GM23338 (cell line): ENCODE measurements around the gene DCN. TPM values are rescaled to one million over a fixed set of nuclear protein-coding genes. Genes with fewer than 3 reads are reported as not detected.
A peak's percentile ranks its signal among the peaks of the same experiment; 100 is the strongest.

Experiments used
- ATAC-seq: fragments of 200-7000 bp; cut with Tn5 transposase; 3 replicates; pipeline ENCODE4 v1.9.1; 2020
- DNase-seq: peaks from one replicate; pipeline ENCODE4 v3.0.0-alpha.2; 2015; ENCODE audit warnings: low spot score
- H2AFZ ChIP-seq: fragments of 200-600 bp; sonication (generic); 2 replicates; pipeline ENCODE4 v1.8.0; 2016; ENCODE audit warnings: antibody characterized with exemption, mild to moderate bottlenecking, moderate library complexity
- H3F3A ChIP-seq: fragments of 200-600 bp; sonication (generic); replicated peaks from 2 replicates; pipeline ENCODE4 v1.8.0; 2017; ENCODE audit warnings: antibody characterized with exemption, mixed run types, low read depth
- H3K27ac ChIP-seq: fragments of 200-600 bp; sonication (generic); 2 replicates; pipeline ENCODE4 v1.6.1; 2016; ENCODE audit warnings: low read depth
- H3K27me3 ChIP-seq: fragments of 200-600 bp; sonication (generic); 2 replicates; pipeline ENCODE4 v1.8.0; 2016; ENCODE audit warnings: mild to moderate bottlenecking, mixed run types, moderate library complexity; ENCODE audit not compliant: insufficient read depth
- H3K36me3 ChIP-seq: fragments of 200-600 bp; sonication (generic); 2 replicates; pipeline ENCODE4 v1.8.0; 2016; ENCODE audit warnings: mild to moderate bottlenecking; ENCODE audit not compliant: insufficient read depth
- H3K4me1 ChIP-seq: fragments of 200-600 bp; sonication (generic); 2 replicates; pipeline ENCODE4 v1.8.0; 2016; ENCODE audit warnings: mild to moderate bottlenecking, moderate library complexity; ENCODE audit not compliant: insufficient read depth
- H3K4me2 ChIP-seq: fragments of 200-600 bp; sonication (generic); 2 replicates; pipeline ENCODE4 v1.7.1; 2017; ENCODE audit warnings: mixed run types
- H3K4me3 ChIP-seq: fragments of 200-600 bp; sonication (generic); 2 replicates; pipeline ENCODE4 v1.6.1; 2016; ENCODE audit warnings: mixed run types
- H3K79me2 ChIP-seq: fragments of 200-600 bp; sonication (generic); replicated peaks from 2 replicates; pipeline ENCODE4 v1.8.0; 2017; ENCODE audit warnings: mild to moderate bottlenecking; ENCODE audit not compliant: insufficient read depth
- H3K9me2 ChIP-seq: fragments of 200-600 bp; sonication (generic); 2 replicates; pipeline ENCODE4 v1.8.0; 2017; ENCODE audit not compliant: insufficient read depth
- H4K20me1 ChIP-seq: fragments of 200-600 bp; sonication (generic); replicated peaks from 2 replicates; pipeline ENCODE4 v1.8.0; 2017; ENCODE audit warnings: mild to moderate bottlenecking; ENCODE audit not compliant: insufficient read depth
- H3K27ac Mint-ChIP-seq: 2 replicates; pipeline ENCODE4 v1.8.0; 2020; ENCODE audit warnings: inconsistent platforms, mild to moderate bottlenecking, moderate library complexity, mixed read lengths
- H3K27me3 Mint-ChIP-seq: 3 replicates; pipeline ENCODE4 v1.8.0; 2022; ENCODE audit warnings: low read depth, mild to moderate bottlenecking, moderate library complexity, mixed read lengths, inconsistent platforms; ENCODE audit not compliant: insufficient read depth, poor library complexity
- H3K36me3 Mint-ChIP-seq: 3 replicates; pipeline ENCODE4 v1.8.0; 2021; ENCODE audit warnings: low read depth, mild to moderate bottlenecking, inconsistent platforms, moderate library complexity, mixed read lengths
- H3K4me1 Mint-ChIP-seq: 3 replicates; pipeline ENCODE4 v1.8.0; 2020; ENCODE audit warnings: mild to moderate bottlenecking, inconsistent platforms, mixed read lengths
- H3K4me3 Mint-ChIP-seq: 3 replicates; pipeline ENCODE4 v1.8.0; 2021; ENCODE audit warnings: moderate library complexity, mild to moderate bottlenecking, inconsistent platforms, mixed read lengths
- H3K9me3 Mint-ChIP-seq: 3 replicates; pipeline ENCODE4 v1.8.0; 2020; ENCODE audit warnings: moderate library complexity, mild to moderate bottlenecking, inconsistent platforms, mixed read lengths
- CREB1 ChIP-seq: fragments of 250-450 bp; sonication (Bioruptor Pico); IDR thresholded peaks from 2 replicates; pipeline ENCODE4 v1.5.0; 2020; ENCODE audit warnings: low read depth, mild to moderate bottlenecking, moderate library complexity
- ETS1 ChIP-seq: IDR thresholded peaks from 2 replicates; pipeline ENCODE4 v1.6.1; 2016; ENCODE audit warnings: antibody characterized with exemption
- EZH2 ChIP-seq: fragments of 200-600 bp; sonication (generic); IDR thresholded peaks from one replicate; pipeline ENCODE4 v1.8.0; 2017; ENCODE audit warnings: antibody characterized with exemption, mild to moderate bottlenecking, low read depth; ENCODE audit not compliant: unreplicated experiment
- JUNB ChIP-seq: IDR thresholded peaks from one replicate; pipeline ENCODE4 v1.6.1; 2016; ENCODE audit warnings: antibody characterized with exemption; ENCODE audit not compliant: unreplicated experiment
- NANOG ChIP-seq: IDR thresholded peaks from 2 replicates; pipeline ENCODE4 v1.6.1; 2016; ENCODE audit warnings: antibody characterized with exemption, borderline replicate concordance
- STAT1 ChIP-seq: IDR thresholded peaks from one replicate; pipeline ENCODE4 v1.6.1; 2016; ENCODE audit warnings: antibody characterized with exemption; ENCODE audit not compliant: unreplicated experiment
- ZNF114 ChIP-seq: fragments of 250-450 bp; sonication (Bioruptor Pico); IDR thresholded peaks from 2 replicates; pipeline ENCODE4 v1.5.0; 2020; ENCODE audit warnings: mild to moderate bottlenecking, moderate library complexity
- ZNF462 ChIP-seq: fragments of 250-450 bp; sonication (Bioruptor Pico); IDR thresholded peaks from 2 replicates; pipeline ENCODE4 v1.5.0; 2020; ENCODE audit warnings: mild to moderate bottlenecking, moderate library complexity
- long read RNA-seq: library from polyadenylated mRNA; unstranded; transcript quantifications from one replicate; pipeline ENCODE4 v2.0.0, GENCODE V29; 2020; ENCODE audit not compliant: unreplicated experiment
- polyA plus RNA-seq: library from polyadenylated mRNA; unstranded; fragments of >200 nt; fragmentation: Nextera tagmentation; extraction: Ambion mirVana; gene quantifications from 2 replicates; pipeline ENCODE4 v1.2.1, GENCODE V29; 2016
- total RNA-seq: library from RNA; depleted of rRNA; stranded (reverse); fragments of >200 nt; shearing (Covaris generic); gene quantifications from 2 replicates; pipeline ENCODE4 v1.2.3, GENCODE V29; 2014; rRNA removed
- TF ChIP-seq, protein P1 (sequence below): IDR thresholded peaks from one replicate; pipeline ENCODE4 v1.6.1; 2018; ENCODE audit warnings: antibody characterized with exemption; ENCODE audit not compliant: unreplicated experiment

Gene DCN
- total RNA-seq (not detected in 2 replicates), polyA plus RNA-seq (0.21 TPM in 1 of 2 replicates, not detected in the other)
- long read RNA-seq, result 0 reads

GRCh38 chr12:91182636-91183455, at the start of gene DCN:
DCN (minus strand) TSS chr12:91182817; CDS start chr12:91178552, 4,265 bp downstream.
- Histone ChIP-seq H3K27me3 (no peaks in the 10 kb centered on the region), H3K4me2 (no peak within 1 kb of the TSS), H3K79me2 (no peaks in the 10 kb centered on the region), H2AFZ (peak within 1 kb of the TSS; percentile 2; the same call in 1 of the 2 replicates), H3K4me1 (0 out of 2 replicates have a peak, but pooled peaks cover 2% of the 10 kb centered on the region), H3K9me2 (no peaks in the 10 kb centered on the region), H3K27ac (no peak within 1 kb of the TSS), H4K20me1 (no peaks in the 10 kb centered on the region), H3F3A (no peaks in the 10 kb centered on the region), H3K4me3 (no peak within 1 kb of the TSS), H3K36me3 (no peaks in the 10 kb centered on the region)
- TF ChIP-seq ZNF462 (CRISPR knock-in tag) (no peak), STAT1 (no peak), JUNB (no peak), NANOG (no peak), CREB1 (CRISPR knock-in tag) (no peak), ZNF114 (CRISPR knock-in tag) (no peak), EZH2 (no peak), ETS1 (no peak)
- TF ChIP-seq, protein P1, sequence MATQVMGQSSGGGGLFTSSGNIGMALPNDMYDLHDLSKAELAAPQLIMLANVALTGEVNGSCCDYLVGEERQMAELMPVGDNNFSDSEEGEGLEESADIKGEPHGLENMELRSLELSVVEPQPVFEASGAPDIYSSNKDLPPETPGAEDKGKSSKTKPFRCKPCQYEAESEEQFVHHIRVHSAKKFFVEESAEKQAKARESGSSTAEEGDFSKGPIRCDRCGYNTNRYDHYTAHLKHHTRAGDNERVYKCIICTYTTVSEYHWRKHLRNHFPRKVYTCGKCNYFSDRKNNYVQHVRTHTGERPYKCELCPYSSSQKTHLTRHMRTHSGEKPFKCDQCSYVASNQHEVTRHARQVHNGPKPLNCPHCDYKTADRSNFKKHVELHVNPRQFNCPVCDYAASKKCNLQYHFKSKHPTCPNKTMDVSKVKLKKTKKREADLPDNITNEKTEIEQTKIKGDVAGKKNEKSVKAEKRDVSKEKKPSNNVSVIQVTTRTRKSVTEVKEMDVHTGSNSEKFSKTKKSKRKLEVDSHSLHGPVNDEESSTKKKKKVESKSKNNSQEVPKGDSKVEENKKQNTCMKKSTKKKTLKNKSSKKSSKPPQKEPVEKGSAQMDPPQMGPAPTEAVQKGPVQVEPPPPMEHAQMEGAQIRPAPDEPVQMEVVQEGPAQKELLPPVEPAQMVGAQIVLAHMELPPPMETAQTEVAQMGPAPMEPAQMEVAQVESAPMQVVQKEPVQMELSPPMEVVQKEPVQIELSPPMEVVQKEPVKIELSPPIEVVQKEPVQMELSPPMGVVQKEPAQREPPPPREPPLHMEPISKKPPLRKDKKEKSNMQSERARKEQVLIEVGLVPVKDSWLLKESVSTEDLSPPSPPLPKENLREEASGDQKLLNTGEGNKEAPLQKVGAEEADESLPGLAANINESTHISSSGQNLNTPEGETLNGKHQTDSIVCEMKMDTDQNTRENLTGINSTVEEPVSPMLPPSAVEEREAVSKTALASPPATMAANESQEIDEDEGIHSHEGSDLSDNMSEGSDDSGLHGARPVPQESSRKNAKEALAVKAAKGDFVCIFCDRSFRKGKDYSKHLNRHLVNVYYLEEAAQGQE, result no peak
- H3K4me1 Mint-ChIP-seq, result peaks cover 16% of the 10 kb centered on the region; the same call in 2 of the 3 replicates
- no peaks in the 10 kb centered on the region for H3K27me3 Mint-ChIP-seq
- no peaks in the 10 kb centered on the region for H3K36me3 Mint-ChIP-seq
- H3K27ac Mint-ChIP-seq, result peak within 1 kb of the TSS; percentile 69
- ATAC-seq (no peak; the same call in 1 of the 3 replicates), DNase-seq (no peak)
- H3K9me3 Mint-ChIP-seq, result no peaks in the 10 kb centered on the region
- no peak within 1 kb of the TSS for H3K4me3 Mint-ChIP-seq
